CMK (cell line): ENCODE measurements around the gene MAML2.
"Not testable (repeated sequence)": the region's sequence is repeated elsewhere in the genome, so short reads cannot be mapped to it uniquely, and the experiment has no call there.

Source experiments
- DNase-seq: peaks from one replicate; pipeline ENCODE4 v3.0.0-alpha.2; 2010; ENCODE audit warnings: low read depth

Gene MAML2

DNA sequence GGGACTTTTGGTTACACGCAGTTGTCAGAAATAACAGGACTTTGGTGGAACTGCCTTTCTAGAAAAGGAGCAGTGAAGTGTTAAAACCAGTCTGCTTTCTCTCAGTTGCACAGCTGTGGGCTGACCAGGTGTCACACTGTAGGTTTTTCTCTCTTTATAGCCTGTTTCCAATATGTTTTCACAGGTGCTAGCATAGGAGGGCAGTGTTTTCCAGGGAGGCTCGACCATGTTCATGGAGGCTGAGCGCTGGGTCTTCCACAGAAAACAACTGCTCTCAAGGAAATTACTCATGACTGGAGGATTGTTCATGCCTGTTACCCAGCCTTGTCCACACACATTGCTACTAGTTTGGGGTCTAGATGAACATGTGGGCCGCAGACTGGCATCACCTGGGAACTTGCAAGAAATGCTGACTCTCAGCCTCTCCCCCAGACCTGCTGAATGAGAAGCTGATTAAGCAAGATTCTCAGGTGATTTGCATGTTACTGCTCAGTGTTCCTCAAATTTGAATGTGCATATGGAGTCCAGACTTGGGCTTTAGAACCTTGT, 157.7 kb downstream of the MAML2 start:
- DNase-seq: no peak

DNA sequence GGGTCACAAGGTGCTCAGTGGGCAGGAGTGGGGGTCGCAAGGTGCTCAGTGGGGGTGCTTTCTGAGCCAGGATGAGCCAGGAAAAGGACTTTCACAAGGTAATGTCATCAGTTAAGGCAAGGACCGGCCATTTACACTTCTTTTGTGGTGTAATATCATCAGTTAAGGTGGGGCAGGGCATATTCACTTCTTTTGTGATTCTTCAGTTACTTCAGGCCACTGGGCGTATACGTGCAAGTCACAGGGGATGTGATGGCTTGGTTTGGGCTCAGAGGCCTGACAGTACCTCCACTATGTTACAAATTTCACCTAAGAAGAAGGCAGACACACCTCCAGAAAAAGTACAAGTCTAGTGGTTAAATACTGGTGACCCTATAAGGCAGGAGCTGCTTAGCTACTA, 162.1 kb downstream of the MAML2 start:
- DNase-seq: not testable (repeated sequence)

DNA sequence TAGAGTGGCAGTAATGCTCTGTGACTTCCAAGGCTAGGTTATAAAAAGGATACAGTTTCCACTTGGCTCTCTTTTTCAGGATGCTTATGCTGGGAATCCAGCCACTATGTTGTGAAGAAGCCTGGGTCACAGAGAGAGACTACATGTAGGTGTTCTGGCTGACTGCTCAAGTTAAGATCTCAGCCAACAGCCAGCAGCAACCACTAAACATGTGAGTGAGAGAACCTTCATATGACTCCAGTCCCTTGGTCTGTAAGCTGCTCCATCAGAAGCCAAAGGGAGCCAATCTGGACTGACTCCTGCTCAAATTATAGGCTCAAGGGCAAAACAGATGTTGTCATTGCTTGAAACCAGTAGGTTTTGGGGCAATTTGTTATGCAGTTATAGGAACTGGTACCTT, 162.7 kb downstream of the MAML2 start:
- DNase-seq: no peak

DNA sequence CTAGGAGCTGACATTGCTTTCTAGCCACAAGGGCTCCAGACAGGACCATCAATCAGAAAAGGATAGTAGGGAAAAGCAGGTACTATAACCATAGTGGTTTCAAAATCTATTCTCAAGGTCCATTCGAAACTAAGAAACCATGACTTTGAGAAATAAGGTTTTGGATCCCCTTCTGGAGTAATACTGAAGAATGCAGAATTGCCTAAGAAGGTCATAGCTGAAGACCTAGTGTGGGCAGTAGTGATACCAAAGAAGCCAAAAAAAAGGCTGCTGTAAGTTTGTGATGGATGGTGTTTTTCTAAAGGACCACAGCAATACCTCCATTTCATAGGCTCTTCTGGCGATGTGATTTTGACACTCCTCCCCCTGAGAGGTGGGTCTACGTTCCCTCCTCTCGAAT, 163.1 kb downstream of the MAML2 start:
- DNase-seq: no peak

DNA sequence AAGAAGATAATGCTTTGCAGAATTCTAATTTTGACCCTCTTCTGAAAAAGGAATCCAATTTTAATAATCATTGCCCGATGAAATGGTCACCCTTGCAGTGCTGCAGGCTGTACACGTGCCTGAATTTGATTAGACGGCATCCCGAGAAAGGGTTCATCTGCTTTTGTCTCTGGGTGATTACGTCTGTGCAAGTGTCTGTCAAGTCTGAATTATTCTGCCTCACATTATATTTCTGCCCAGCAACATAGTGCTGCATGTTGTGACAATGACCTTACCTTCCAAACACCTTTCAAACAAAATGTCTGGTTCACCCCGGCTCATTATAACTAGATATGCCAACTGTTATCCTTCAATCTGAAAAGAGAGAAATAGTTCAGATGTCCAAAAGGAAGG, 164.1 kb downstream of the MAML2 start:
- no peak for DNase-seq

DNA sequence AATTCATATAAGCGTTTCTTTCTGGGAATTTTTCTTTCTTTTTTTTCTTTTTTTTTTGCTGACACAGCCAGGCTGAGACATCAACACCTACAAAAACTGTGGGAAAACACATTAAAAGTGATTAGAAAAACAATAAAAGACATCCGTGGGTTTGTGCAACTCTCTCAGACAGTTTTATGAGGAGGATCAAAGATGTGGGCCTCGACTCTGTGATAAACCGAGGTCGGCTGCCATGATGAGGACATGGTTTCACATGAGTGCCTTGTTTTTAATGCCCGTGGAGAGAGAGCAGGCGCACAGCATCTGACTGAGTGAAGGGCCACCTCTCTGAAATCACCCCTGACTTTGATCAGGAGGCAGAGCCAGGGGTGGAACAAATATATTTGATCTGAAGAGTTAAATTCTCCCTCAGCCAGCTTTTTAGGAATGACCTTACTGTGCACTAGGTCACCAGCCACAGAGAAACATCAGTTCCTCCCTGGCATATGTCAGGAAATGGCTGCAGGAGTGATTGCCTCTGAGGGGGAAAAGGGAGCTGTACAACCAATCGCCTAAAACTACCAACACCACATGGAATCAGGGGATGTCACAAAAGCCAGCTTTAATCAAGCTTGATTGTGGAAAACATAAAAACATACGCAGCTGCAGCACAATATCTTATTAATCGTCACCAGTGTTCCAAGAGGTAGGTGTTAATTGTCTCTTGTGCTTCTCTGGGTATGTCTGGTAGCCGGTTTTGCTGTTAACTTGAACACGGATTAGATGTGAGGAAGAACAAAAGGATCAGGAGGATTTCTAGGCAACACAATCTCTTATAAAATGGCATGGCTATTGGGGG, 164.7 kb downstream of the MAML2 start:
- no peak for DNase-seq

DNA sequence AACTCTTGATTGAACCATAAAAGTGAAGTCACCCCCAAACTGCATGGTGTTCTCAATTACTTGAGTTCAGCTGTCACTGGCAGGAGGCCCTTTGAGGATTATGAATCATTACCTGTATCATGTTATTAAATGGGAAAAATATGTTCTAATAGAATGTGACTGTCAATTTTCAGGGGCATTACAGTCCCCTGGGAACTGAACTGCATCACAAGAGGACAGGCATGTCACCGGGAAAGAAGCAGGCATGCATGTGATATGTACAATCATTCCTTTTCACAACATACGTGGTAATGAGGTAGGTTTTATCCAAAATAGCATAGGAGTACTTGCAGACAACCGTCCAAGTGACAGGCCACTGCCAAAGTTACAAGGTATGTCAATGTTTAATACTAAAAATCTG, 165.8 kb downstream of the MAML2 start:
- DNase-seq: no peak

DNA sequence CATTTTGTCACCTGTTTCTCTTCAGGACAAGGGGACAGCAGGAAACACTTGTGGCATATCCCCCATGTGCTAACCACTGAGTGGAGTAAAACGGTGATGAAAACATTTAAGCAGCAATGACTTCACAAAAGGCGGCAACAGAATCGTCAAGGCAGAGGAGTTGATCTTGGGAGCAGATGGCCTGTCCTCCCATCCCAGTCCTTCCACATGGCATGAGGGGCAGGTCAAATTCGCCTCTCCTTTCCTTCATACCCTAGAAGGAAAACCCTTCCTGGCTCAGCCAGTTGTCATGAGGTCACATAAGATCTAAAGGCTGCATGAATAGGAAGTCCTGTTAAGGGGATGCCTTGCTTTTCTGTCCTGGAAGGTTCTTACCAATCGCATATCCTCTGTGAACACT, 169.1 kb downstream of the MAML2 start:
- DNase-seq: no peak

DNA sequence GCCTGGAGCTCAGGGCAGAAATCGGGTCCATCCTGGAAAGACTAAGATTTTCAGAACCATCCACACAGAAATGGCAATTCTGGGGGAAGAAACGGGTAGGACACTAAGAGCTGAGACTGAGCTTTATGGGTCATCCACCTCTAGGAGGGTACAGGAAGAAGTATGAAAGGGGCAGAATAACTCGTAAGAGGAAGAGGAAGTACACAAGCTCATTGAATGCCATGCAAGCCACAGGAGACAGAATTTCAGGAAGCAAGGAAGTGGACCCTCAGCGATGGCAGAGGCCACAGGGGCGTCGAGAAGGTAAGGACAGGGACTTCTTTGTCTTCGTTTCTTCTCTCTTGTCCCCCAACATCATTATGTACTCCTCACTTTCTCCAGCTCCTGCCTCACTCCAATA, 169.6 kb downstream of the MAML2 start:
- no peak for DNase-seq

DNA sequence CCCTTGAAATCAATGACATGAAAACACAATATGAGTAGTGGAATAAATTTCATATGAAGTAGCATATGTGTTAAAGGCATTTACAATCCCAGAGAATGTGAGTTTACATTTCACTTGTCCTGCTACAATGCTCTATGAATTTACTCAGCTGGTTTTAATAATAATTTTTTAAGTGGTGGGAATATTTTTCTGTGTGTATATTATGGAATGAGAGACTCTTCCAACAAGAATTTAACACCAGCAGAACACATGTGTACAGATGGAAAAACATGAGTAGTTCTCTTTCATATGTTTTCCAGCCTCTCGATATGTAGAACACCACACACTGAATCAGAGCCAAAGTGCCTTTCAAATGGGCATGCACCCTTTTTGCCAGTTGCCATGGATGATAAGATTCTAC, 170.4 kb downstream of the MAML2 start:
- DNase-seq: no peak

DNA sequence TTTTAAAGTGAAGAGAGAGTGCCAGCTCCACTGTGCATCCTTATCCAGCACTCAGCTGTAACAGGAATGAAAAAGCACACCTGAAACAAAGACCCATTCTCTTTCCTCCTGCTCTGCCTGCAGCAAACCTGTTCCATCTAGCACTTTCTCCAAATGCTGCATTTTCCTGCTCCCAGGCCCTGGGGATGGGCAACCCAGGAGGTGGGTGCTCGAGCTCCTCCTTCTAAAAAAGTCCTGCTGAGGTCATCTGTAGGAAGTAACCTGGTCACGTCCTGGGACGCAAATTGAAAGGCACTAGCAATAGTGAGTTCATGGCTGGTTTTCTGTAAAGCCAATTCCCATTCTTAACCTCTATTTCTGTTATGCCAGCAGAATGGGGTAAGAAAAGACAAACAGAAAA, 173.7 kb downstream of the MAML2 start:
- no peak for DNase-seq

DNA sequence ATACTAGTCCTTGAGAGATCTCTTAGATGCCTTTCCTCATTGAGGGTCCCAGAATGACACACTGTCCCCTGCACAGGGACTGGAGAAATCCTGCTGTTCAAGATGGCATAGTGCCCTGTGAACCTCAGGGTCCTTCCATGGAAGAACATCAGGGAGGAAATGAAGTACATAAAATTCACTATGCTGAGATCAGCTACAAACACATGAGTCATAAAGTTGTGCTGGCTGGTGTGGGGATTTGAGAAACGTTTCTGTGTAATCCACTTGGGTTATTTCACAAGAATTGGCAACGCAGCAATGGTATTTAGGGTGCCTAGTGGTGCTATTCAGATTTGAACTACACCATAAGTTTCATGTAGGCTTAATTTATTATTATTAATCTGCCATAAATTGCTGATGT, 174.4 kb downstream of the MAML2 start:
- DNase-seq: no peak

DNA sequence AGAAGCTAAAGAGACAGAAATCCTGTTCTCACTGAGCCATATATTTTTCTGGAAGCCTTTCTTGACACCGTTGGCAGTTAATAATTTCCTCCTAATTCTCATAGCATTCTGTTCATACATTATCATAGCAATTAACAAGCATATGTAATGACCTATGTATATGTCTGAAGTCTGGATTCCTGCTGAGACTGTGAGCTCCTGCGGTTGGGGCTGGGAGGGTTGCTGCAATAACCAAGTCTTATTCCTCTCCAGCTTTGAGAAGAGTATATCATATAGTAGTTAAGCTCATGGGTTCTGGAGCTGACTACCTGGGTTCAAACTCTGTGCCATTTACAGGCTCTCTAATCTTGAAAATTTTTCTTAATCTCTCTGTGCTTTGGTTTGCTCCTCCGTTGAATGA, 175.2 kb downstream of the MAML2 start:
- DNase-seq: no peak

DNA sequence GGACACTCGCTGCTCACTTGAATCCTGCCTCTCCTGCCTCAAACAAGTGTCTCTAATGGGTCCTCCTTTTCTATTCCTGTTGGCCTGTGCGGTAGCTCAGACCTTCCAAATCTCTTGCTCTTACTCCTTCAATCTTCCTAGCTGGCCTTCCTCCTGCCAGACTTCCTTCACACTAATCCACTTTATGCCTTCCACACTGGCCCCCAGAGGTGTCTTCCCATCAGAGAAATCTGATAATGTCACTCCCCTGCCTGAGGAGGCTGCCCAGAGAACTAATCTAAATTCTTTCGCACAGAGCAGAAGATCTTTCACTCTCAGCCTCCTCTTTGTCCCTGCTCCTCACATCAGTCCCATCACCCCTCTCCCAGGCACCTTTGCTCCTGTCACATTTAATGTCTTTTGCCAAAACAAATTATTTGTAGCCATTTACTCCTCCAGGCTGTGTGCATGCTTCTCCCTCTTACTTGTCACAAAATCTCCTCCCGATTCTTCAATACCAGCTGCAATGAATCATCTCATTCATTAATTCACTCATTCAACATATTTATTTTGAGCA, 175.7 kb downstream of the MAML2 start:
- no peak for DNase-seq

DNA sequence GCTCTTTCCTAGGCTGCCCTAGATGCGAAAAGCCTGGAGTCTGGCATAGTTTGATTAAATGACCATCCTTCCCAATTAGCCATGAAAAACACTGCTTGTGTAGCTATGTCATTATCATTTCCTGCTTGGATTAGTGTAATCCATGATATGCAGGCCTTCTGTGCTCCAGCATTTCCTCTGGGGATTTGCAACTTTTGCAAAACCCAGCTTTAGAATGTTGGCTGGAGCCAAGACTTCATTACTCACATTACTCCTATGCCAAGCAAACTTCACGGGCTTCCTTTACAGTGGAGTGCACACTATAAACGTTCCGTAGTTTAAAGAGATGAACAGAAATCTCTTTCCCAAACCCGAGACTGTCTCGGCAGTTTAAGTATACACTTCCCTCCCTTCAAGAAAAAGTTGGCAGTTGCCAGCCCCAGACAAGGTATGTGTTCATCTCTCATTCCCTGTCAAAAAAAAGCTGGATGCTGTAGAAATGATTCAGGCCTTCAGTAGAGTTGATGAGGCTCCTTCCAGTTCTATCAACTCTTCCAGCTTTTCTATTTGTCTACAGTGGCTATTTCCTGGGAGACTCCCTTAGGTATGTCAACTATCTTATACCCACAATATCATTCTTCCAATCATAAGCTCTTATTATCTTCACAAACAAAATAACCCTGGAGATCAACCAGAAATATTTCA, 180.0 kb downstream of the MAML2 start:
- DNase-seq: no peak

DNA sequence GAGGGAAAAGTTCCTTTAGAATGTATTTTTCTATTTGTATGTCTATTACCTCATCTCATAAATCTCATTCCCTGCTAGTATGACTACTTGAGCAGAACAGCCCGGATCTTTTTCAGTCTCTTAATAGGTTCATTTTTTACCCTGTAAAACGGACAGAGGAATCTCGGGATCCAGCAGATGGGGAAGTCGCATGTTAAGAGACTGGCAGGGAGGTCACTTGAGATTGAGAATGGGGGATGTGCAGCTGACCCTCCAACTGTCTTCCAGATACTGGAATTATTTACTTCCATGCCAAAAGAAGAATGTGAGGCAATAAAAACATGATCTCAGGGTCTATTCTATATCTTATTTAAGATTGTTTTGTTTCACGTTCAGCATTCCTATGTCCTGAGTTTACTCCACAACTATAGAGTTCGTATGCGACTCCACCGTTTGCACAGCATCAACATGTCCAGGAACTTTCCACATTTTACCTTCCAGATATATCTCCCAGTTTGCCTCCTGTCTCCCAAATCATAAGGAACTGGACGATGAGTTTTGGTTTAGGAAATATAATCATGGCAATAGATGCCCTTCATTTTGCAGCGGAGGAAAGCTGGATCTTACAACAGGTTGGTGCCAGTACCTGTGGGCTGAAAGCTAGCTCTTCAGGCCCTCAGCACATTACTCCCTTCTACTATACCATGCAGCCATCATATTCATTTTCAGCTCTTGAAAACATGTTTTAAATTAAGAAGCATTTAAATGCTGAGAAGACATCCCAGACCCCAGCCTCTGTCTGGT, 181.5 kb downstream of the MAML2 start:
- DNase-seq: no peak

DNA sequence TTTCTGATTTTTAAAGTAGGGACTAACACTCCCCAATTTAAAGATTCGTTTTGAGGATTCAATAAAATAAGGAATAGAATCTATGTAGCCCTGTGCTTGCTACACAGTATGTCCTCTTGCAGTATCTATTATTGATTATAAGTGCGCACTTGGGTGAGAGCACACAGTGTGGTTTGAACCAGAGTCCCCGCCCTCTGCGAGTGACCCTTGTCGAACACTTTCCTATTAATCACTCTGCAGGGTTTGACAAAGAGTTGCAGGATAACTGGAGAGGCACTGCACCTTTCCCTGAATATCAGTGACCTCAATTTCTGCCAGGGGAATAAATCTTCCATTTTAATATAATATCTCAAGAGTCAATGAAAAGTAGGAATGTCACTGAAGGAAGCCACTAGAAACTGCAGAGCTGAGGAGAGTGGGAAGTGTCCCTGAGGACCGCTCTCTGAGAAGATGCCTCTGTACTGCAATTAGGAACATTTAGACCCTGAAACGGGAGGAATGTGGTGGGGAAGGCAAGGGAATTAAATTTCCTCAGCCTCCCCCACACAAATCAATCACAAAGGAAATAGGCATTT, 182.2 kb downstream of the MAML2 start:
- DNase-seq: no peak

DNA sequence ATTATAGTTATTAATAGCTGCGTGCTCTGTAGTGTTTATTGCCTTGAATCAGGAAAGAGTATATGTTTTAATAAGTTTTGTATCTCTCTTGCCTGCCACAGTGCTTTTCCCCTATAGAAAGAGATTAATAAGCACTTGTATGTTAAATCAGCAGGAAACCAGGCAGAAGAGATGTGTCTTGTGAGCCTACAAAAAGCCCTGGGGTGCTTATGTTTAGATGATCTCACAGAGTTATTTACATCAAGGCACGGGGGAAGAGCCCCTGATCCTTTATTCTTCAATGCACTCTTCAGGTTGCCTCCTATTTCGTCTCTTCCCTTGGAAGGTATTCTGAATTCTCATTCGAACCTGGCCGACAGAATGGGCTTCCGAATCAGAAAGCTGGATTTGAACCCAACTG, 183.0 kb downstream of the MAML2 start:
- DNase-seq: no peak

DNA sequence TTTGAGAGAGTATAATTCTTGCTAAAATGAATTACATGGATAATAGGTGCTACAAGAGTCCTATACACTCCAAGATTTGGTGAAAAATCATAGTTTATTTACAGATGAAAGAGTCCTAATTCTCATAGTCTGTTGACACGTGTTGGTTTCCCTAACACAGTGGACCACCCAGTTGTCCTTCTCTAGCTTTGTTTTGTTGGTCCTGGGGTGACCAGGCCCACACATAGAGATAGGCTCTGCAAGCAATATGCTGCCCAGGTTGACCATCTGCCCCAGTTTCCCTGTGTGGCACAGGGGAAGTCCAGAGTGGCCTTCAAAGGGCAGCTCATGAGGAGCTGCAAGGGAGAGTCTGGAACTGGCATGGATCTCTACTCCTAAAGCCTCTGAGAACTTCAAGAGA, 184.9 kb downstream of the MAML2 start:
- DNase-seq: no peak

DNA sequence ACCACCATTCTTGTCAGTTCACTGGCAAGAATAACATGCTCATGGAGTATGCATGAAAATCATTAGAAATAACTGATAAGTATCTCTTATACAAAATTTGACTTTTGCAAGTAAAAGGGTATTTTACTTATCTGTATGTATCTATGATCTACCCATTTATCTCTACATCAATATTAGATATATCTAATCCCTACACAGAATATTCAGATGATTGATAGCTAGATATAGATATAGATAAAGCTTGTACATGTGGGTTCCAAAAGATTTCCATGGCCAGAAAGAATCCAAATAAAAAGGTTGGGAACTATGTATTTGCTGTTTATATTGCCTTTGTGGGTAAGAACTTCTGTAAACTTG, 185.5 kb downstream of the MAML2 start:
- DNase-seq: no peak

DNA sequence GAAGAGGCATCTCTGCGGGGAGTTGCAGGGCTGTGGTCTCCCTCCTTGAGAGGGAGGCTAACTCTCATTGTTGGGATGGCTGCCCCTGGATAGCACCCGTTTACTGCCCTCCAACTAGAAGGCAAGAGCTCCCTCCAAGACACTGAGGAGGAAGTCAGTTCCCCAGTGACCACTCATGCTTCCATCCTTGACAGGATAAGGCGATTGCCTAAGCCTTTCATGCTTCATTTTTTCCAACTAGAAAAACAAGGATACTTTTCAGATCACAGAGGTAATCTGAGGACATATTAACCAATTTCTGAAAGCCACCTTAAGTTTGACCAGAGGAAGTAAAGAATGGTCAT, 186.6 kb downstream of the MAML2 start:
- no peak for DNase-seq
